Stomach (tissue), 9 donors: ENCODE results near the gene EIF3K. TPM values are rescaled to one million over a fixed set of nuclear protein-coding genes. Genes with fewer than 3 reads are reported as not detected.

Experiments used
- DNase-seq, 2 donors: peaks; one replicate each; pipeline versions ENCODE4 v3.0.0 to v3.0.0-alpha.2; 2013 to 2019
- H3K27ac ChIP-seq, 5 donors: fragments of 200-600 bp in 4 of 5; sonication (generic) in 4 of 5; one replicate each; pipeline ENCODE4 v1.5.1; 2013 to 2019; ENCODE audit warnings: mild to moderate bottlenecking in 1 of 5, moderate library complexity in 1 of 5
- H3K27me3 ChIP-seq, 3 donors: fragments of 200-600 bp; sonication (generic); one replicate each; pipeline ENCODE4 v1.5.1; 2017 to 2019; ENCODE audit warnings: mixed run types in 1 of 3
- H3K36me3 ChIP-seq, 4 donors: fragments of 200-600 bp; sonication (generic); 1 replicate in 3 of 4; 2 replicates in 1 of 4; pipeline ENCODE4 v1.5.1; 2016 to 2019
- H3K4me1 ChIP-seq, 4 donors: fragments of 200-600 bp; sonication (generic); one replicate each; pipeline ENCODE4 v1.5.1; 2016 to 2019
- H3K4me3 ChIP-seq, 4 donors: fragments of 200-600 bp; sonication (generic) in 3 of 4; one replicate each; pipeline ENCODE4 v1.5.1; 2016 to 2019; ENCODE audit warnings: mild to moderate bottlenecking in 1 of 4
- H3K9me3 ChIP-seq, 4 donors: fragments of 200-600 bp; sonication (generic); one replicate each; pipeline ENCODE4 v1.5.1; 2016 to 2019
- CTCF ChIP-seq, 7 experiments: fragments of 450-650 bp in 4 of 7; fragments of 200-600 bp in 3 of 7; sonication (generic) in 3 of 7; IDR thresholded peaks; one replicate each; pipeline ENCODE4 v1.5.1; 2016 to 2019; ENCODE audit warnings: antibody characterized with exemption in 7 of 7, control low read depth in 2 of 7, mild to moderate bottlenecking in 1 of 7
- EP300 ChIP-seq: sonication (generic); formaldehyde crosslinking; IDR thresholded peaks from one replicate; pipeline ENCODE4 v1.6.1; 2017; ENCODE audit warnings: antibody characterized with exemption
- POLR2A ChIP-seq, 4 donors: fragments of 450-650 bp; IDR thresholded peaks; one replicate each; pipeline ENCODE4 v1.6.1; 2016; ENCODE audit warnings: antibody characterized with exemption in 4 of 4, control low read depth in 2 of 4, mild to moderate bottlenecking in 1 of 4, moderate library complexity in 1 of 4
- POLR2AphosphoS5 ChIP-seq, 3 donors: sonication (generic); formaldehyde crosslinking; IDR thresholded peaks; one replicate each; pipeline ENCODE4 v1.6.1; 2016; ENCODE audit warnings: antibody characterized with exemption in 3 of 3
- WGBS, 5 donors: extraction: QIAGEN DNeasy Blood & Tissue Kit in 3 of 5; methylation state at CpG; one replicate each; pipeline versions ENCODE4 v1.1.5 to v1.1.7; 2013 to 2018; 5-methylcytosine and 5-hydroxymethylcytosine counted together
- intact Hi-C: fragments of 100-400 bp; cut with DNase I; formaldehyde crosslinking; loops from one replicate; pipeline ENCODE4 v1.15.1; 2023; ENCODE audit warnings: low total_unique reads
- polyA plus RNA-seq, 3 donors: library from polyadenylated mRNA; stranded (reverse); fragments of 200-250 nt; gene quantifications; one replicate each; pipeline ENCODE4 v1.2.3, GENCODE V29; 2013
- total RNA-seq, 5 donors: library from RNA; depleted of rRNA; stranded (reverse); fragments of >200 nt; gene quantifications; one replicate each; pipeline versions ENCODE4 v1.1.0 to v1.2.3, GENCODE V29; 2014 to 2016
- donor health status: healthy with polysubstance abuse.
- donor health status: Bipolar disorder and iron deficiency.
- donor health status: healthy.

The EIF3K gene
- total and polyA plus RNA-seq, 8 donors: 203 to 889 (median 348) TPM

GRCh38 chr19:38671654-38672053 is 52.7 kb downstream of the EIF3K start:
- whole genome bisulfite sequencing, 5 donors: 34 to 53% (median 48%) methylated on average over 4 of the region's 4 CpGs
- peak in 1 of 3 donors; percentile 2 for TF ChIP-seq POLR2AphosphoS5 (IDR thresholded peaks at IDR 0.05)
- no peak for TF ChIP-seq CTCF (IDR thresholded peaks at IDR 0.05)
- no peak for TF ChIP-seq EP300
- Histone ChIP-seq H3K4me1 (peaks cover 74 to 95% (median 80%) of the 10 kb centered on the region in 4 donors), H3K9me3 (no peaks in the 10 kb centered on the region), H3K27ac (peak overlapping the region in 4 of 5 donors; percentile 95 to 99 (median 98)), H3K36me3 (peaks cover 0 to 8% (median 0%) of the 10 kb centered on the region in 4 donors), H3K4me3 (no peak overlapping the region), H3K27me3 (no peaks in the 10 kb centered on the region)
- no peak for DNase-seq
- intact Hi-C loops: no loop called here

- WGBS, 5 donors: 84 to 94% (median 92%) methylated on average over 4 of the region's 4 CpGs
- no peak for TF ChIP-seq CTCF (IDR thresholded peaks at IDR 0.05)
- TF ChIP-seq EP300: no peak
- TF ChIP-seq POLR2A (IDR thresholded peaks at IDR 0.05): no peak
- TF ChIP-seq POLR2AphosphoS5 (IDR thresholded peaks at IDR 0.05): no peak
- Histone ChIP-seq H3K9me3 (no peaks in the 10 kb centered on the region), H3K4me3 (no peak overlapping the region), H3K27ac (peak overlapping the region in 3 of 5 donors; percentile 96 to 99 (median 99)), H3K4me1 (peaks cover 71 to 95% (median 79%) of the 10 kb centered on the region in 4 donors), H3K36me3 (peaks cover 0 to 21% (median 5%) of the 10 kb centered on the region in 4 donors), H3K27me3 (no peaks in the 10 kb centered on the region)
- intact Hi-C loops: no loop called here
- no peak for DNase-seq
These were observed 54.0 kb downstream of the EIF3K start for GRCh38 chr19:38673030-38673429.

- 65 to 80% (median 72%) methylated on average over 16 of the region's 16 CpGs for WGBS, 5 donors
- Histone ChIP-seq H3K4me3 (no peak overlapping the region), H3K27ac (peak overlapping the region; percentile 58 to 96 (median 79)), H3K9me3 (no peaks in the 10 kb centered on the region), H3K4me1 (peaks cover 71 to 95% (median 80%) of the 10 kb centered on the region in 4 donors), H3K27me3 (no peaks in the 10 kb centered on the region), H3K36me3 (peaks cover 0 to 20% (median 10%) of the 10 kb centered on the region in 4 donors)
- intact Hi-C loops: no loop called here
- DNase-seq: peak in 1 of 2 donors; percentile 78
- TF ChIP-seq EP300 (no peak), POLR2AphosphoS5 (IDR thresholded peaks at IDR 0.05) (peak in 2 of 3 donors; percentile 21 to 73), CTCF (IDR thresholded peaks at IDR 0.05) (no peak), POLR2A (IDR thresholded peaks at IDR 0.05) (no peak)
These were observed 55.6 kb downstream of the EIF3K start for GRCh38 chr19:38674388-38675171.

GRCh38 chr19:38675611-38676010 is 56.6 kb downstream of the EIF3K start:
- Histone ChIP-seq H3K9me3 (no peaks in the 10 kb centered on the region), H3K27ac (peak overlapping the region; percentile 58 to 96 (median 79)), H3K4me3 (no peak overlapping the region), H3K27me3 (no peaks in the 10 kb centered on the region), H3K36me3 (peaks cover 0 to 21% (median 10%) of the 10 kb centered on the region in 4 donors), H3K4me1 (peaks cover 70 to 95% (median 80%) of the 10 kb centered on the region in 4 donors)
- no peak for DNase-seq
- TF ChIP-seq EP300 (no peak), POLR2A (IDR thresholded peaks at IDR 0.05) (no peak), CTCF (IDR thresholded peaks at IDR 0.05) (no peak), POLR2AphosphoS5 (IDR thresholded peaks at IDR 0.05) (no peak)
- WGBS, 5 donors: 69 to 84% (median 78%) methylated on average over 2 to 5 of the region's 5 CpGs
- intact Hi-C loops: no loop called here
